ENCODE results near the gene LRRC8E.

DNA sequence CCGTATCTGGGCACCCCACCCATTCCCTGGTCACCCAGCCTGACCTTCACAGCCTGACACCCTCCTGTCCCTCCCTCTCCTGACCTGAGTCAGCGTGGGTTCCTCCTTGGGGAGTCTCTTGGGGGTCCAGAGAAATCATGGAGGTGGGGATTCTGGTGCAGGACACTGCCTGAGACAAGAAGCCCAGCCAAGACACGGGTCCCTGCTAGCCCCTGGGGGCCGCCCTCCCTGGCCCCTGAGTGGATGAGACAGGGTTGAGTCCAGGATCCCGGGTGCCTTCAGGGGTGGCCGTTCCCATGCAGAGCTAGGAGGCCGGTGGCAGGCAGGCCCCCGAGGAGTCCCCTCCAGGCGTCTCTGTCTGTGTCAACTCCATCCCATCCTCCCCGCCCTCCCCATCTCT, 17.0 kb downstream of the LRRC8E start:
- no peak for TF ChIP-seq MYC (IDR thresholded peaks at IDR 0.05; ENCODE audit: low read depth, low read length)
- no peak for TF ChIP-seq POLR2A (IDR thresholded peaks at IDR 0.05; ENCODE audit: extremely low read depth, insufficient read length)
